B cell (primary cell): ENCODE data around the gene LYRM9. TPM values are rescaled to one million over a fixed set of nuclear protein-coding genes. Genes with fewer than 3 reads are reported as not detected.
"Not testable (repeated sequence)": the region's sequence is repeated elsewhere in the genome, so short reads cannot be mapped to it uniquely, and the experiment has no call there.

Source experiments
- ATAC-seq: fragments of 200-7000 bp; cut with Tn5 transposase; one replicate; pipeline ENCODE4 v1.10.0; 2021; ENCODE audit warnings: low read depth, mild to moderate bottlenecking, moderate number of reproducible peaks, moderate library complexity
- CTCF ChIA-PET: fragments of 350-600 bp; sonication (Branson Sonifier 250); formaldehyde crosslinking; loops from one replicate; lab custom pipeline; 2021; ENCODE audit warnings: antibody characterized with exemption, inconsistent platforms; lab: Charles Lee
- POLR2A ChIA-PET: fragments of 350-600 bp; sonication (Branson Sonifier 250); formaldehyde crosslinking; loops from one replicate; lab custom pipeline; 2021; ENCODE audit warnings: antibody characterized with exemption; lab: Charles Lee
- DNase-seq: peaks from one replicate; pipeline ENCODE4 v3.0.0; 2013
- H2AFZ ChIP-seq: 2 replicates; pipeline ENCODE4 v1.6.1; 2012; ENCODE audit warnings: mild to moderate bottlenecking, low read depth, low read length; ENCODE audit not compliant: insufficient read depth, poor library complexity, severe bottlenecking
- H3K27ac ChIP-seq, 2 donors: 1 replicate in 1 of 2; 2 replicates in 1 of 2; pipeline ENCODE4 v1.5.1; 2012 to 2013; ENCODE audit warnings: low read length in 2 of 2, mild to moderate bottlenecking in 2 of 2, moderate library complexity in 1 of 2
- H3K27me3 ChIP-seq, 4 experiments: fragments of 200-600 bp in 1 of 4; sonication (generic) in 1 of 4; replicated peaks in 1 of 4; 1 replicate in 2 of 4; 2 replicates in 2 of 4; pipeline versions ENCODE4 v1.6.1 to v1.7.0; 2013 to 2016; ENCODE audit warnings: low read length in 3 of 4, mild to moderate bottlenecking in 2 of 4, mixed read lengths in 1 of 4, moderate library complexity in 1 of 4; ENCODE audit not compliant: insufficient read depth in 4 of 4, control insufficient read depth in 3 of 4; ENCODE audit errors: control extremely low read depth in 1 of 4
- H3K36me3 ChIP-seq, 2 experiments: replicated peaks in 1 of 2; 1 replicate in 1 of 2; 2 replicates in 1 of 2; pipeline versions ENCODE4 v1.6.1 to v1.7.1; 2013; ENCODE audit warnings: low read length in 1 of 2; ENCODE audit not compliant: insufficient read depth in 2 of 2, control insufficient read depth in 1 of 2; ENCODE audit errors: control extremely low read depth in 1 of 2, extremely low read depth in 1 of 2
- H3K4me1 ChIP-seq, 2 donors: fragments of 200-600 bp in 1 of 2; sonication (generic) in 1 of 2; 1 replicate in 1 of 2; 2 replicates in 1 of 2; pipeline versions ENCODE4 v1.5.1 to v1.6.1; 2013 to 2017; ENCODE audit warnings: low read length in 2 of 2; ENCODE audit not compliant: control insufficient read depth in 2 of 2, insufficient read depth in 2 of 2
- H3K4me2 ChIP-seq: replicated peaks from 2 replicates; pipeline ENCODE3; 2012; ENCODE audit warnings: mild to moderate bottlenecking, low read depth, low read length; ENCODE audit not compliant: poor library complexity, severe bottlenecking
- H3K4me3 ChIP-seq, 5 experiments: fragments of 200-600 bp in 1 of 5; sonication (generic) in 1 of 5; 1 replicate in 3 of 5; 2 replicates in 2 of 5; pipeline versions ENCODE4 v1.5.1 to v1.7.0; 2011 to 2016; ENCODE audit warnings: low read length in 4 of 5, mild to moderate bottlenecking in 4 of 5, low read depth in 2 of 5, control low read depth in 1 of 5, moderate library complexity in 1 of 5; ENCODE audit not compliant: insufficient read depth in 1 of 5; ENCODE audit errors: control extremely low read depth in 1 of 5, extremely low read depth in 1 of 5
- H3K79me2 ChIP-seq: fragments of 200-600 bp; sonication (generic); one replicate; pipeline ENCODE4 v1.6.0; 2016; ENCODE audit warnings: low read length; ENCODE audit not compliant: control insufficient read depth, insufficient read depth
- H3K9ac ChIP-seq: fragments of 200-600 bp; sonication (generic); 2 replicates; pipeline ENCODE4 v1.6.1; 2017; ENCODE audit warnings: mild to moderate bottlenecking, low read length, moderate library complexity
- H3K9me3 ChIP-seq, 3 donors: one replicate each; pipeline versions ENCODE4 v1.6.1 to v1.7.1; 2013; ENCODE audit warnings: low read length in 2 of 3; ENCODE audit not compliant: control insufficient read depth in 2 of 3, insufficient read depth in 1 of 3; ENCODE audit errors: control extremely low read depth in 1 of 3
- H4K20me1 ChIP-seq: 2 replicates; pipeline ENCODE4 v1.6.0; 2012; ENCODE audit warnings: mild to moderate bottlenecking, low read length; ENCODE audit not compliant: insufficient read depth, control insufficient read depth, poor library complexity, severe bottlenecking
- H3K27ac Mint-ChIP-seq: one replicate; pipeline ENCODE4 v1.8.0; 2021; ENCODE audit warnings: mixed read lengths
- H3K27me3 Mint-ChIP-seq: one replicate; pipeline ENCODE4 v1.8.0; 2021; ENCODE audit warnings: mixed read lengths
- H3K4me1 Mint-ChIP-seq: one replicate; pipeline ENCODE4 v1.8.0; 2021; ENCODE audit warnings: mixed read lengths
- H3K4me3 Mint-ChIP-seq: one replicate; pipeline ENCODE4 v1.8.0; 2021; ENCODE audit warnings: mixed read lengths
- H3K9me3 Mint-ChIP-seq: one replicate; pipeline ENCODE4 v1.8.0; 2022; ENCODE audit warnings: mixed read lengths; ENCODE audit not compliant: insufficient read depth
- EZH2 ChIP-seq: IDR thresholded peaks from 2 replicates; pipeline ENCODE4 v1.6.1; 2012; ENCODE audit warnings: borderline replicate concordance, low read depth, mild to moderate bottlenecking, moderate library complexity, low read length; ENCODE audit not compliant: insufficient read depth, poor library complexity, severe bottlenecking
- WGBS: methylation state at CpG from one replicate; pipeline ENCODE4 v1.1.5; 2013; ENCODE audit warnings: missing lambda C conversion rate; ENCODE audit not compliant: insufficient coverage; 5-methylcytosine and 5-hydroxymethylcytosine counted together
- intact Hi-C: fragments of 100-400 bp; cut with micrococcal nuclease; formaldehyde crosslinking; loops from one replicate; pipeline ENCODE4 v1.10.0; 2022
- polyA plus RNA-seq: library from polyadenylated mRNA; depleted of rRNA; stranded (reverse); fragments of >200 nt; gene quantifications from 2 replicates; pipeline ENCODE4 v1.2.3, GENCODE V29; 2012
- total RNA-seq, 2 donors: library from RNA; stranded (reverse); fragments of 120-200 nt in 1 of 2; gene quantifications; 1 replicate in 1 of 2; 2 replicates in 1 of 2; pipeline versions ENCODE4 v1.2.3 to v1.2.4, GENCODE V29; 2013 to 2022
- TF ChIP-seq, protein P1 (sequence below): fragments of 200-600 bp; IDR thresholded peaks from one replicate; pipeline ENCODE4 v1.8.0; 2022; ENCODE audit warnings: antibody characterized with exemption, mild to moderate bottlenecking

LYRM9 gene
- total and polyA plus RNA-seq, 2 donors (not counting 1 experiment from before 2014, with no cell fraction given): 12.1 to 14.2 TPM

DNA sequence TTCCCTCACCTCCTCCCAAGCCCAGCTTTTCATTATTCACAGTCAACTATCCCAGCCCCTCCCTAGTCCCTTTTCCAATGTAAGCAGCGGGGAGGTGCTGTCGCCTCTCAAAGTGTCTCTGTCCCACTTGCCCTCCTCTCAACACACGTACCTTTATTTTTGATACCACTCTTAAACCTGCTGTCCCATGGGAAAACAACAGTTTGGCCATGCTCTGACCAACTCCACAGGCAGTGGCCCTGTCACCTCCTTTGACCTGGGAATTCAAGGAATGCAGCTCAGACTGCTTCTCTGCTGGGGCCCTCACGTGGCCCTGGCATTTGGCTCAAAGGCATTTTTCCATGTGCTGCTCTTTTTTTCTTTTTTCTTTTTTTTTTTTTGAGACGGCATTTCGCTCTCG is 4.2 kb downstream of the LYRM9 start:
- no peaks in the 10 kb centered on the region for H4K20me1 ChIP-seq
- no peak overlapping the region for H3K27ac ChIP-seq
- no peaks in the 10 kb centered on the region for H3K36me3 ChIP-seq
- POLR2A ChIA-PET: no interaction called here
- no peaks in the 10 kb centered on the region for H3K79me2 ChIP-seq
- no peak overlapping the region for H3K9ac ChIP-seq
- WGBS: 86% methylated on average over 6 of the region's 7 CpGs
- intact Hi-C loops: no loop called here
- Mint-ChIP-seq H3K4me3 (no peak overlapping the region), H3K27ac (no peak overlapping the region), H3K9me3 (no peaks in the 10 kb centered on the region), H3K4me1 (peaks cover 18% of the 10 kb centered on the region), H3K27me3 (no peaks in the 10 kb centered on the region)
- no peak overlapping the region for H3K4me3 ChIP-seq
- H3K4me2 ChIP-seq: no peak overlapping the region
- H3K27me3 ChIP-seq: no peaks in the 10 kb centered on the region
- CTCF ChIA-PET: interaction anchor here (1.0 to 1.1 kb wide), 2 partner anchors 9 to 83 kb away, joined by 3 to 5 read pairs; no protein-coding TSS in a partner anchor
- no peak for DNase-seq
- peaks cover 11 to 16% of the 10 kb centered on the region in 2 donors for H3K4me1 ChIP-seq
- no peaks in the 10 kb centered on the region for H3K9me3 ChIP-seq
- no peak overlapping the region for H2AFZ ChIP-seq
- ATAC-seq: no peak
- no peak for TF ChIP-seq EZH2
- TF ChIP-seq, protein P1, sequence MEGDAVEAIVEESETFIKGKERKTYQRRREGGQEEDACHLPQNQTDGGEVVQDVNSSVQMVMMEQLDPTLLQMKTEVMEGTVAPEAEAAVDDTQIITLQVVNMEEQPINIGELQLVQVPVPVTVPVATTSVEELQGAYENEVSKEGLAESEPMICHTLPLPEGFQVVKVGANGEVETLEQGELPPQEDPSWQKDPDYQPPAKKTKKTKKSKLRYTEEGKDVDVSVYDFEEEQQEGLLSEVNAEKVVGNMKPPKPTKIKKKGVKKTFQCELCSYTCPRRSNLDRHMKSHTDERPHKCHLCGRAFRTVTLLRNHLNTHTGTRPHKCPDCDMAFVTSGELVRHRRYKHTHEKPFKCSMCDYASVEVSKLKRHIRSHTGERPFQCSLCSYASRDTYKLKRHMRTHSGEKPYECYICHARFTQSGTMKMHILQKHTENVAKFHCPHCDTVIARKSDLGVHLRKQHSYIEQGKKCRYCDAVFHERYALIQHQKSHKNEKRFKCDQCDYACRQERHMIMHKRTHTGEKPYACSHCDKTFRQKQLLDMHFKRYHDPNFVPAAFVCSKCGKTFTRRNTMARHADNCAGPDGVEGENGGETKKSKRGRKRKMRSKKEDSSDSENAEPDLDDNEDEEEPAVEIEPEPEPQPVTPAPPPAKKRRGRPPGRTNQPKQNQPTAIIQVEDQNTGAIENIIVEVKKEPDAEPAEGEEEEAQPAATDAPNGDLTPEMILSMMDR: no peak

DNA sequence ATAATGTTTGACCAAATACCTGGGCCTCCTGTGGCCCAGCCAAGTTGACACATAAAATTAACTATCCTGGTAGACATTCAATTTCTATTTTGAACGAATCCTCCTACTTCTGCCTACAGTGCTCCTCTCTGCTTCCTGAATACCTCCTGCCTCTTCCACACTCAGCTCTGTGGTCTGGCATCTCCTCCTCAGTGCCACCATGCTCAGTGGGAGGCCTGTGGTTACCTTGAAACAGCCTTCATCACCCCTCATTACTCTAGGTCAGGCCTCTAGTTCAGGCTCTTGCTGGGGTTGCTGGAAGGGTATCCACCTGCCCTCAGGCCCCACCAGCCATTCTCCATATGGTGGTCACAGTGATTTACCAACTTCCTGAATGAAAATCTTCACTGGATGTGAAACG is 5.1 kb downstream of the LYRM9 start:
- WGBS: 13% methylated on average over 1 of the region's 2 CpGs
- no peaks in the 10 kb centered on the region for H3K9me3 ChIP-seq
- no peak overlapping the region for H3K4me2 ChIP-seq
- H3K27me3 Mint-ChIP-seq: no peaks in the 10 kb centered on the region
- H3K4me1 Mint-ChIP-seq: peaks cover 12% of the 10 kb centered on the region
- intact Hi-C loops: no loop called here
- DNase-seq: no peak
- TF ChIP-seq, protein P1: no peak
- TF ChIP-seq EZH2: no peak
- H4K20me1 ChIP-seq: no peaks in the 10 kb centered on the region
- H3K36me3 ChIP-seq: no peaks in the 10 kb centered on the region
- no peaks in the 10 kb centered on the region for H3K9me3 Mint-ChIP-seq
- H2AFZ ChIP-seq: no peak overlapping the region
- no peak overlapping the region for H3K27ac Mint-ChIP-seq
- CTCF ChIA-PET: no interaction called here
- no peak overlapping the region for H3K4me3 ChIP-seq
- no peaks in the 10 kb centered on the region for H3K79me2 ChIP-seq
- no peak overlapping the region for H3K27ac ChIP-seq
- peaks cover 4 to 9% of the 10 kb centered on the region in 2 donors for H3K4me1 ChIP-seq
- no peak overlapping the region for H3K9ac ChIP-seq
- POLR2A ChIA-PET: no interaction called here
- no peaks in the 10 kb centered on the region for H3K27me3 ChIP-seq
- no peak for ATAC-seq
- H3K4me3 Mint-ChIP-seq: no peak overlapping the region

DNA sequence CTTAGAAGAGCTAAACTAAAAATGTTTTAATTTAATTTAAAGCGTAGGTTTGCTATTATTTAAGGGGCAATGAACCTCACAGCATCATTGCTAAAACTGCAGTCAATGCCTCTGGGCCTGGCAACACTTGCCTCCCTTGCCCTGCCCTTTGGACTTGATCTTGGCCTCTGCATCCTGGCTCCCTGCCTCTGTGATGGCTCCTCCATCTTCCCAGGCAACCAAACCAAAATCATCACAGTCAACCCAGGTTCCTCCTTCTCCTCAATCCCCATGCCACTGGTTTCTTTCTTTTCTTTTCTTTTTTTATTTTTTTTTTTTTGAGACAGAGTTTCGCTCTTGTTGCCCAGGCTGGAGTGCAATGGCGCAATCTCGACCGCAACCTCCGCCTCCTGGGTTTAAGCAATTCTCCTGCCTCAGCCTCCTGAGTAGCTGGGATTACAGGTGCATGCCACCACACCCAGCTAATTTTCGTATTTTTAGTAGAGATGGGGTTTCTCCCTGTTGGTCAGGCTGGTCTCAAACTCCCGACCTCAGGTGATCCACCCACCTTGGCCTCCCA is 6.7 kb downstream of the LYRM9 start:
- H3K4me1 Mint-ChIP-seq, POLR2A ChIA-PET, H3K27ac Mint-ChIP-seq, H3K36me3 ChIP-seq, H3K27ac ChIP-seq, H3K9ac ChIP-seq, intact Hi-C loops, H3K4me1 ChIP-seq, H3K4me2 ChIP-seq, H4K20me1 ChIP-seq, H3K27me3 ChIP-seq, ATAC-seq, H3K27me3 Mint-ChIP-seq, H2AFZ ChIP-seq, H3K79me2 ChIP-seq, H3K9me3 Mint-ChIP-seq, H3K4me3 ChIP-seq, DNase-seq, H3K4me3 Mint-ChIP-seq, H3K9me3 ChIP-seq: not testable (repeated sequence)
- CTCF ChIA-PET: interaction anchor here (0.6 to 10.1 kb wide), 4 partner anchors 81 to 551 kb away, joined by 3 to 181 read pairs (median 11); no protein-coding TSS in a partner anchor
- 100% methylated on average over 1 of the region's 8 CpGs for WGBS
